G401 (cell line): ENCODE data around the gene BRF1. TPM values are rescaled to one million over a fixed set of nuclear protein-coding genes. Genes with fewer than 3 reads are reported as not detected.
A peak's percentile ranks its signal among the peaks of the same experiment; 100 is the strongest.
"Not testable (repeated sequence)": the region's sequence is repeated elsewhere in the genome, so short reads cannot be mapped to it uniquely, and the experiment has no call there.

Source experiments
- DNase-seq: peaks from one replicate; pipeline ENCODE4 v3.0.0-alpha.2; 2015; ENCODE audit warnings: low spot score
- in situ Hi-C: cut with HindIII; loops from 2 replicates; pipeline ENCODE4 v1.10.0; 2016; ENCODE audit warnings: low sequenced_read_pairs, mixed read lengths
- total RNA-seq: library from RNA; depleted of rRNA; stranded (reverse); fragments of >200 nt; shearing (Covaris generic); gene quantifications from 2 replicates; pipeline ENCODE4 v1.2.3, GENCODE V29; 2014; rRNA removed

The BRF1 gene, protein sequence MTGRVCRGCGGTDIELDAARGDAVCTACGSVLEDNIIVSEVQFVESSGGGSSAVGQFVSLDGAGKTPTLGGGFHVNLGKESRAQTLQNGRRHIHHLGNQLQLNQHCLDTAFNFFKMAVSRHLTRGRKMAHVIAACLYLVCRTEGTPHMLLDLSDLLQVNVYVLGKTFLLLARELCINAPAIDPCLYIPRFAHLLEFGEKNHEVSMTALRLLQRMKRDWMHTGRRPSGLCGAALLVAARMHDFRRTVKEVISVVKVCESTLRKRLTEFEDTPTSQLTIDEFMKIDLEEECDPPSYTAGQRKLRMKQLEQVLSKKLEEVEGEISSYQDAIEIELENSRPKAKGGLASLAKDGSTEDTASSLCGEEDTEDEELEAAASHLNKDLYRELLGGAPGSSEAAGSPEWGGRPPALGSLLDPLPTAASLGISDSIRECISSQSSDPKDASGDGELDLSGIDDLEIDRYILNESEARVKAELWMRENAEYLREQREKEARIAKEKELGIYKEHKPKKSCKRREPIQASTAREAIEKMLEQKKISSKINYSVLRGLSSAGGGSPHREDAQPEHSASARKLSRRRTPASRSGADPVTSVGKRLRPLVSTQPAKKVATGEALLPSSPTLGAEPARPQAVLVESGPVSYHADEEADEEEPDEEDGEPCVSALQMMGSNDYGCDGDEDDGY
- total RNA-seq = 30.3 and 46.8 TPM in 2 replicates

DNA sequence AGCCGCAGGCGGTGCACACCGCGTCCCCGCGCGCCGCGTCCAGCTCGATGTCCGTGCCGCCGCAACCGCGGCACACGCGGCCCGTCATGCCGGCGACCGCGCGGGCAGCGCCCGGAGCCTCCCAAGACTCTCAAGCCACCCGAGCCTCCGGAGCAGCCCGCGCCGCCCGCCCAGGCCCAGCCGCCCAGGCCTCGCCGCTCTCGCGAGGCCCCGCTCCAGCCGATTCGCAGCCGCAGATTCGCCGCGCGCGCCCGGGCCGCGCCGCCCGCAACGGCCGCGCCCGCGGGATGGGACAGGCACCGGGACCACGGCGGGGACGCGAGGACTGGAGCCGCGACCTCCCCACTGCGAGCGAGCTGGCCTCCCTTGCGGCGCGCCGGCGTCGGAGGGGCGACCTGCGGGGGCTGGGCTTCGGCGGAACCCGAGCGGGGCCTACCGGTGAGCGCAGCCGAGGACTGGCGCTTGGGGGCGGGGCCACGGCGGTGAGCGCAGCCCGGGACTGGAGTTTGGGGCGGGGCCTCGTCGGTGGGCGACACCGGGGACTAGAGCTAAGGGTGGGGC, at the start of gene BRF1:
Gene BRF1 (minus strand): TSS at position 460 of the 561 bp plus-strand sequence. CDS start 372 bp downstream, at position 88.
- in situ Hi-C loops = no loop called here
- DNase-seq = peak; percentile 89

DNA sequence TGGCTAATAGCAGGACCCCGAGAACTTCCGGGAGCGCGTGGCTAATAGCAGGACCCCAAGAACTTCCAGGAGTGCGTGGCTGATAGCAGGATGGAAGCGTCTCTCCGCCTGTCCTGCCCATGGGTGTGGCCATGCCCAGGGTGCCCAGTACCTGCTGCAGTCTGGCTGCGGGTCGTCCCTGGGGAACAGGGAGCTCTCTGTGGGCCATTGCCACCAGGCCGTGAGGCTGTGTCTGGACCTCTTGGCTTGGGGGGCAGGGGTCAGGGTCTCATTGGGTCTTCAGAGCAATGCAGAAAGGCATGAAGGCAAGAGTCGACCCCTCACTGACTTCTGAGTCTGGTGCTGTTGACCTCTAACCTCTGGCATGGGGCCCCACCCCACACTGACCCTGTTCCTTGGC, 49.2 kb upstream of the BRF1 start:
- in situ Hi-C loops = no loop called here
- no peak for DNase-seq

DNA sequence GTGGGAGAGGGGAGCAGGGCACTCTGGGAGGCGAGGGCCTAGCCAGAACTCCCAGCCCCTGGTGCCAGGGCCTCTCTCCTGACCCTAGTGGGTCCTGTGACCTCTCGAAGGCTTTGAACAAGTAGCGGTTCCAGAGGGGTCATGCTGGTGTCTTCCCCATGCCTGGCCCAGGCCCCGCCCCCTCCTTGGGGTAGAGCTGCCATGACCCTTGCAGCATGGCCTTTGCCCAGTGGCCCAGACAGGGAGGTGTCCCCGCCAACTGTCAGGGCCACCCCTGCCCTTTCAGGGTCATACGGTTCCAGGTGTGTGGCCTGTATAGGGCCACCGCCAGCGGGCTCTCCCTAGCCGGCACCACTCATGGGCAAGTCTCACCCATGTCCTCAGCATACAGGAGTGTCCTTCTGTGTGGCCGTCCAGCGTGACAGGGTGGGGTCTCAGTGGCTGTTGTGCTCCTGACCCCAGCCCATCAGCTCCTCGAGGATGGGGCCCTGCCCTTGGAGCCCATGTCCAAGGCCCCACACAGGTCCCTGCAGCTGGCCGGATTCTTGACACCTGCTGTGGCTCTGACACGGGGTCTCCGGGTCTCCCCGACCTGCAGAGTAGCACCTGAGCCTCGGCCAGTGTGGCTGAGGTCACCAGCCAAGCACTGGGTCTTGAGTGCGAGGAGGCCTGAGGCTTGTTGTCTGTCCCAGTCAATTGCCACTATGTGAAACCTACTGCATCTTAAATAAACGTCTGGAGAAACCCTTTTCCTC, 48.3 kb upstream of the BRF1 start:
- no peak for DNase-seq
- in situ Hi-C loops = no loop called here

DNA sequence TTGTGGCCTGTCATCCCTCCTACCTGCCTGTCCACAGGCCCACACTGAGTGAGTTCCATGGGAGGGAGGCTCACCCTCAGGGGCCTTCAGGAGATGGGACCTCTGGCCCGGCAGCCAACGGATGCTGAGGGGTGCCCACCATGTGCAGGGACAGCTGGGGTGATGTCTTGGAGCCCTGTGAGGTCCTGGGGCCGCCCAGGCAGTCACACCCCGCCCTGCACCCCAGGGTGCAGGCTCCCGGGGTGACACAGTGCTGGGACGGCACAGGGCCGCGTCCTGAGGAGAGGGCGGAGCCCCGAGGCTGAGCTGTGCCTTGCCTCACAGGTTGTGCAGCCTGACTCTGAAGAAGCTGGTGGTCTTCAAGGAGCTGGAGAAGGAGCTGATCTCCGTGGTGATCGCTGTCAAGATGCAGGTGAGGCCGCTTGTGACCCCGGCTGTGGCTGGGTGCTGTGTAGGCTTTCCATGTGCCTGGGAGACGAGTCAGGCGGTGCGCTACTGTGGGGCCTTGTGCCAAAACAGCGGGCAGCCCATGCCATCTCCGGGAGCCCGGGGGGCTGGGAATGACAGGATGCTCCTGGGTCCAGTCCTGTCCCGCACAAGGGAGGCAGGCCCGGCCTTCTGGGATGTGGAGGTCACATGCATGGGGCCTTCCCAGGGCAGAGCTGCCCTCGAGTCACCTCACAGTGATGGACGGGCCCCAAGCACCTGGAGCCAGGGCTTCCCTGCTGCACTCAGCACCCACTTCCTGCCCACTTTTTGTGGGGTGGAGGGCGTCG, 47.6 kb upstream of the BRF1 start:
- in situ Hi-C loops = no loop called here
- DNase-seq = no peak

DNA sequence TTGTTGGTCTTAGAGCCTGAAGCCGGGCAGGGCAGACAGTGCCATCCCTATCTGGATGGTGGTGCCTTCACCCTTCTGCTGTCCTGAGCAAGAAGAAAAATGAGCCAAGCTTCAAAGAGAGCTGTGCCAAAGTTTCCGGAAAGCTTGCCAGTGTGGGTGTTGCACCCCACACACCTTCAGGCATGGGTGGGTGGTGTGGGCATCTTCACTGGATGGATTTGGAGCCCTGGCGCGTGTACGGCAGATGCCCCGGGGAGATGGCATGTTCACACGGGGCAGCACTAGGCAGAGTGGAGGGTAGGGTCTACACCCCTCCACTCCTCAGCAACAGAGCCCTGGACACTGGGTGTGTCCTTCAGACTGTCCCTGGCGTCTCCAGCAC, 46.8 kb upstream of the BRF1 start:
- in situ Hi-C loops = no loop called here
- no peak for DNase-seq

DNA sequence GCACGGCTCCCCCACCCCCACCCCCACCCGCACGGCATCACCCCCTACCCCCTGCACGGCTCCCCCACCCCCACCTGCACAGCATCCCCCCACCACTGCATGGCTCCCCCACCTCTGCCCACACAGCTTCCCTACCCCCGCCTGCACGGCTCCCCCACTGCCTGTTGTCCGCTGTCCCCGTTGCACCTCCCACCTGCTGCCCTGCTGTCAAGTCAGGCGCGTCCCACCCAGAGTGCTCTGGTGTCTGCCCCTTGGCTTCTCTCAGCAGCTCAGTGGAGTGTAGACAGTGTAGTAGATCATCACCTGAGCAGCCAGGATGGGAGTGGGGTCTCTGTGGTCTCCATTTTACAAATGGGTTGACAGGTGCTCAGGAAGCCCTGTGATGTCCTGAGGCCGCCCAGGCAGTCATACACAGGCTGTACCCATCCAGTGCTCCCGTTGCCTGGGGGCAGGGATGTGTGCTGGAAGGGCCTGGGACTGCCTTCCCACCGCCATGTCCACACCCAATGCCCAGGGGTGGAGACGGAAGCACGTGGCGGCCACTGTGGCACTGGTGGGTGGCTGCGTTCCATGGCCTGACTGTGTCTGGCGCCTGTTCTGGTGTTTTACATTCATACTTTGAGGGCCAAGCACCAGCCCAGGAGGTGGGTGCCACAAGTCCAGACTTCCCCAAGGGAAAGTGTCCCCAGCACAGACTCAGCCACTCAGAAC, 46.2 kb upstream of the BRF1 start:
- in situ Hi-C loops = no loop called here

DNA sequence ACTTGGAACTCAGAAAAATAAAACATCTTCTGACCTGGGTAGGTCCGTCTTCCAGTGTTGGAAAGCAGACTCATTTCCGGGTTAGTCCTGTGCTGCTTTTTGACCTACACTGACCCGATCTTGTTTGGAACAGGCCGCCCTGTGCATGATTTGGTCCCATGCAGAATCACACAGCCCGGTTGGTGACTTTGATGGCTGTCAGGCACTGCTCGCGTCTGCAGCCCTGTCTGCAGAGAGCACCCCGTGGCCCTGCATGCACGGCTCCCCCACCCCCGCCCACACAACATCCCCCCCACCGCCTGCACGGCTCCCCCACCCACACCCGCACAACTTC, 45.4 kb upstream of the BRF1 start:
- no peak for DNase-seq
- in situ Hi-C loops = no loop called here

More for the DNA sequence above, 46.2 kb upstream of the BRF1 start:
- DNase-seq = no peak

DNA sequence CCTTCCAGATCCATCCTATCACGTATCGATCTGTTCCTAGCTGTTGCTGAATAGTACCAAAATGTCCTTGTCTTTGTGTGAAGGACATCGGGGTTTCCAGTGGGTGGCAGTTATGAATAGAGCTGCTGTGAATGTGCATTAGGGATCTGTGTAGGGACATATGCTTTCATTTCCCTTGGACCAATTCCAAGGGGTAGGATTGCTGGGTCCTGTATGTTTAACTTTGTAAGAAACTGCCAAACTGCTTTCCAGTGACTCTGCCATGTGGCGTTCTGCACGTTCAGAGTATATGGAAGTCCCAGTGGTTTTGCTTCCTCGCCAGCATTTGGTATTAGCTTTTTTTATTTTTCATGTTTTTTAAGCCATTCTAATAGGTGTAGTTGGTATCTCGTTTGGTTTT, 42.4 kb upstream of the BRF1 start:
- in situ Hi-C loops = no loop called here
- no peak for DNase-seq

DNA sequence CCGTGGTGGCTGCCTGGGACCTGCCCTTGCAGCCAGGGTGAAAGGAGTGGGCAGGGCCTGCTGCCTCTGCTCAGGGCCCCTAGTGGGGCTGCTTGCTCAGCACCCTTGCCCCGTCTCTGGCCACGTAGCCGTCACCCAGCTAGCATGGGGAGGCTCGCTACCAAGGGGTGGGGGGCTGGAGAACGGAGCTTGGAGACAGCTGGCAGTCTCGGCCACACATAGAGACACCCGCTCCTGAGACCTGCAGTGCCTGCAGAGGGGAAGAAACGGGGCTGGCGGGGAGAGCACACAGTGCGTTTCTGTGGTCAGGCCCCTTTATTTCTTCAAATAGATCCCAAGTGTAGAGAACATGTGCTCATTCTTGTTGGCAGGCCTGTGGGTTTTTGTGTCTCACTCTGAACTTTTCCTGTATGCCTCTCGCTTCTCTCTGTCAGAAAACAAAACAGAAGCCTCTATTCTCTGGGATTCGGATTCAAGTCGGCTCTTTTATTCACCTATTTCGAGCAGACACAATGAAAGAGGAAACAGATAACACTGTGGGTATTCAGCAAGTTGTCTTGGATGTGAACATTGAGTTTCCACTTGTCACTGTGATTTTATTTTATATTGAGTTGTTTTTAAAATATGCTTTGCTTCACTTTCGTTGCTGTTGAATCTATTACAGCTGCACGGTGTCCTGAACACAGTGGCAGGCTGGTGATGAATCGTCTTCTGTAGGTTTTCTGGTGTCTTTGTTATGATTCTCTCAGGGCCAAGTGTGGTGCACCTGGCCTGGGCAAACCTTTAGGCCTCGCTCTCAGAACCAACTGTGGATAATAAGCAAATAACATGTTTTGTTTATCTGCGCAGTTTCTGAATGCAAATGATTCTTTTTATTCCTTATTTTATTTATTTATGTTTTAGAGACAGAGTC, 40.3 kb upstream of the BRF1 start:
- no peak for DNase-seq
- in situ Hi-C loops = no loop called here

DNA sequence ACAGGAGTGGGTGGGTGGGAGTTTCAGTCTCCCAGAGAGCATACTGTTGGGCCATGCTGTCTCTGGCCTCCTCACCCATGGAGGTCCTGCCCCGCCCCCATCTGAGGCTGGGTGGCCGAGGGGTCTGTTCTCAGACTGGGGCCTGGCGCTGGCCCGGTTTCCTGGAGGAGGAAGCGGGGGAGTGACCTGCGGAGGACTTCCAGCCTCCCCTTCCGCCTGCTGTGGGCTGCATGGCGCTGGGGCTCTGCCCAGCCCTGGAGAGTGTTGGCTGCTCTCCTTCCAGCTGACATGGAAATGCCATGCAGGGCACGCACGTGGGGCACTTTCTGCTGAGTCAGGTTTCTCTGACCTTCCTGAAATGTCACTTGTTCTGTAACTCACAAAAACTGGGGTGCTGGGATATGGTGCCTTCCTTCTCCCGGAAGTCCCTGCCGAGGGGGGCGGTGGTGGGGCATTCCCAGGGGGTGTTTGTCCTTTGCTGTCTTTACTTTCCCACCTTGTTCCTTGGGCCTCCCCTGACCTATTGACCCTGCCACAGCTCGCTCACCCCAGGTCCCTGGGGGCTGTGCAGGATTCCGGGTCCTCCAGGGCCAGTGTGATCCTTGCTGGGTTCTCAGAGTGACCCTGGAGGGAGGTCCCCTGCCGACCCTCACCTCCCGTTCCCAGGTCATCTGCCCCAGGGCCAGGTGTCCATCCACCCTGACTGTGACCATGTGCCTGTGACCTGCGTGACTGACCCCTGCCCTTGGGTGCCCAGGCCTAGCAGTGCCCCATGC, 37.4 kb upstream of the BRF1 start:
- in situ Hi-C loops = no loop called here
- peak; percentile 19 for DNase-seq

DNA sequence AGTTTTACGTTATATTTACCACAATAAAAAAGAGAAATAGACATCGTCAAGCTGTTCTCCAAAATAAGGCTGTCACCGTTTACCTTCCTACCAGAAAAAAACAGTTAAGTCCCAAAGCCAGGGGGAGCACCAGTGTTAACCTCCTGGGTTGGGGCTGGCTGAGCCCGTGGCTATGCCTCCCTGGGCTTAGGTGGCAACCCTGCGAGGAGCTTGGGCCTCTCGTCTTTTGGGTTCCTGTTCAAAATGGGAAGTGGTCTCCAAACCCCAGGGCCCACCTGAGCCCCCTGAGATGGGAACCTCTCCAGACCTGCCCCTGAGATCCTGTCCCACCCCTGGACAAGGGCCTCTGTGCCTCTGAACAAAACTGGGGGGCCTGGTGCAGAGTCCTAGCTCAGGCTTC, 36.6 kb upstream of the BRF1 start:
- in situ Hi-C loops = no loop called here
- DNase-seq = no peak

DNA sequence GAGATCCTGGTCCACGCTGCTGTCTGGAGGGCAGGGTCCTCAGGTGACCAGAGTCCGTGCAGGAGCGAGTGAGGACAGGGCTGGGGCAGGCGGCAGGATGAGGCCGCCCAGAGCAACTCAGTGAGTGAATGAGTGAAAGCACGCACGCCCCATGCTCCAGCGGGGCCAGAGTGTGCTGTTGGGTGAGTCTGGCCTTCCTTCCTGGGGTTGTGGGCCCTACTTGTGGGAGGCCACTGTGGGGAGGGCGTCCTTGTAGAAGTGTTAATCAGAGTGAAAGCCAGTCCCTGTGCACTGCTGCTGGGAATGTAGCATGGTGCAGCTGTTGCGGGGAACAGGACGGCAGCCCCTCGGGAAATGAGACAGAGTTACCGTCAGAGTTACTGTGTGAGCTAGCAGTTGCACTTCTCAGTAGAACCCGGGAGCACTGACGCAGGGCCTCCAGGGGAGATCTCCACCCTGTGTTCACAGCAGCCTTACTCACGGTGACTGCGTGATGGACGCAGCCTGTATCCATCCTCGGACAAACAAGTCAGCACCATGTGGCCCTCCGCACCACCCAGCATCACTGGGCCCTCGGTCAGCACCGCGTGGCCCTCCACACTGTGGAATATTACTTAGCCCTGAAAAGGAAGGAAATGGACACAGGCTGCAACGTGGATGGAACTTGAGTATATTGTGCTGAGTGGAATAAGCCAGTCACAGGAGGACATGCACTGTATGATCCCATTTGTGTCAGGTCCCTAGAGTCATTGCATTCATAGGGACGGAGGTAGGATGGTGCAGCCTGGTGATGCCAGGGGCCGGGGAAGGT, 35.9 kb upstream of the BRF1 start:
- no peak for DNase-seq
- in situ Hi-C loops = no loop called here

DNA sequence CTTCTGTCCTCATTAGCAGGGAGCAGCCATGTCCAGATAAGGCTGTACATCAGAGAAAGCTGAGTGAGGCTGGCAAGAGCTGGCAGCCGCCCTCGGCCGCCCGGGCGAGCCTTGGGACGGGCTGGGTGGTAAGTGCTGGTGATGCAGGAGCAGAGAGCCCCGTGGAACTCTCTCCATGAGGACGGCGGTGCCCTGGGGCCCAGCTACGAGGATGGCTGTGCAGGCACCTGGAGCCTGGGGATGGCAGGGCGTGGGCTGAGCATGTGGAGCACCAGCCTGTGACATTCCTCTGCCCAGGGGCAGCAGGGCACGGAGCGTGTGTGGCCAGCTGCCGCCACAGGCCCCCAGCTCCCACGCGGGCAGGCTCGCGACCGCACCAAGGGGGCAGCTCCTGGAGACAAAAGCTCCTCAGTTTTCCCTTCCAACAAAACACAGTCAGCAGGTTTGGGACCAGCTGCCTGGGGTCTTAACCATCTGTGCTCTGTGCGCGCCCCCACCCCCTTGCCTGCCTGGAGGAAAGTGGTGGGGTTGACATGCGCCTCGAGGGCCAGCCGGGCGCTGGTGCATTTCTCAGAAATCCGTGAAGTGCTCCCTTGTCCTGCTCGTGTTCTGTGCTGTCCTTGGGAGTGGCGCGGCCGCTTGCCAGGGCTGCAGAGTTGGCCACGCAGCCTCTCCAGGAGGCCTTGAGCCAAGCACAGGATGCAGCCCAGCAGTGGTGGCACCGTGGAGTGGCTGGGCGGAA, 35.1 kb upstream of the BRF1 start:
- DNase-seq = peak; percentile 29
- in situ Hi-C loops = no loop called here

DNA sequence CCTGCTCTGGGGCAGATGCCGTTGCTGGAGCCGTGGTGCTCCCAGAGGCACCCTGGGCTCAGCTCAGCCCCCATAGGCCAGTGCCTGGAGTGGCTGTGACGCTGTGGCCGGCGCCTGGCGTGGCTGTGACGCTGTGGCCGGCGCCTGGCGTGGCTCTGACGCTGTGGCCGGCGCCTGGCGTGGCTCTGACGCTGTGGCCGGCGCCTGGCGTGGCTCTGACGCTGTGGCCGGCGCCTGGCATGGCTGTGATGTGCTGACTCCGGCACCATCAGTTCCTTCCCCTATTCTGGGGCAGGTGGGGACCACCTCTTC, 34.4 kb upstream of the BRF1 start:
- in situ Hi-C loops, DNase-seq: not testable (repeated sequence)

DNA sequence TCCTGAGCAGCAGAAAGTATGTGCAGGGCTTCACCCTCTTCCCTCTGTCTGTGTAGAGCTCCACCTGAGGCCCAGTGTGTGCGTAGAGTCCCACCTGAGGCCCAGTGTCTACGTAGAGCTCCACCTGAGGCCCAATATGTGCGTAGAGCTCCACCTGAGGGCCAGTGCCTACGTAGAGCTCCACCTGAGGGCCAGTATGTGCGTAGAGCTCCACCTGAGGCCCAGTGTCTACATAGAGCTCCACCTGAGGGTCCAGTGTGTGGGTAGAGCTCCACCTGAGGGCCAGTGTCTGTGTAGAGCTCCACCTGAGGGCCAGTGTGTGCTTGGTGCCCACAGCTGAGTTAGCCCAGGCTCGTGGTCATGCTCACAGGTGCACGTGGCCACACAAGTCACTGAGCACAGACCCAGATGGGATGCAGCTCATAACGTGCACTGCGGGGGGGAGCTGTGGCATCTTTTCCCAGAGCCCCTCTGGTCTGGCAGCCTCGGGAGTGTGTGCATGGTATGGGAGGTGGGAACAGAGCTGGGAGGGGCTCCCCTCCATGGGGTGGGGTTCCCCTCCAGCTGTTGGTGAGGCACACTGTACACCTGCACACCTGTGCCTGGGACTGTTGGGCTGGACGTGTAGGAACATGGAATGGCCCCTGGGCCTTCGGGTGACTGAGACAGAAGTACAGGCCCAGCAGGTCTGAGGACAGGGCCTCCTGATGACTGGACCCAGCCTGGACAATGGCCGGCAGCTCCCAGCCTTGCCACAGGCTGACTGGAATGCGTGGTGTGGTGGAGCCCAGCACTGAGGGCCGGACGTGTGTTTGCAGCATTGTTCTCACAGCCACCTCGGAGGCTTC, 33.8 kb upstream of the BRF1 start:
- DNase-seq = no peak

More for the DNA sequence above, 33.8 kb upstream of the BRF1 start:
- in situ Hi-C loops = no loop called here
